ENCODE data around the gene NTN1.

The NTN1 gene

DNA sequence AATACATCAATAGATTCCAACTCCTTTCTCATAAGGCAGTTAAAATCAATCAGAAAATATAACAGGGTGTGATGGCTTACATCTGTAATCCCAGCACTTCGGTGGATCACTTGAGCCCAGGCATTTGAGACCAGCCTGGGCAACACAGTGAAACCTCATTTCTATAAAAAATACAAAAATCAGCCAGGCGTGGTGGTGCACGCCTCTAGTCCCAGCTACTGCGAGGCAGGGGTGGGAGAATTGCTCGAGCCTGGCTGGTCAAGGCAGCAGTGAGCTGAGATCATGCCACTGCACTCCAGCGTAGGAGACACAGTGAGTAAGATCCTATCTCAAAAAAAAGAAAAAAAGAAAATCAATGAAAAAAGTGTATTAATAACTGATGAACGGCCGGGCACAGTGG, 258.6 kb downstream of the NTN1 start:
- no peaks in the 10 kb centered on the region for H3K4me1 ChIP-seq (ENCODE audit: insufficient read depth, low read length, severe bottlenecking)
- H3K4me2 ChIP-seq (ENCODE audit: low read length), result no peak overlapping the region
- H3K9me3 ChIP-seq (ENCODE audit: low read length), result no peaks in the 10 kb centered on the region
- H3K9ac ChIP-seq (ENCODE audit: low read length), result no peak overlapping the region
- no peaks in the 10 kb centered on the region for H3K36me3 ChIP-seq (ENCODE audit: insufficient read depth, low read length)
- H2AFZ ChIP-seq (ENCODE audit: low read length), result no peak overlapping the region
- no peaks in the 10 kb centered on the region for H4K20me1 ChIP-seq (ENCODE audit: insufficient read depth, low read length)
- TF ChIP-seq, protein P1, sequence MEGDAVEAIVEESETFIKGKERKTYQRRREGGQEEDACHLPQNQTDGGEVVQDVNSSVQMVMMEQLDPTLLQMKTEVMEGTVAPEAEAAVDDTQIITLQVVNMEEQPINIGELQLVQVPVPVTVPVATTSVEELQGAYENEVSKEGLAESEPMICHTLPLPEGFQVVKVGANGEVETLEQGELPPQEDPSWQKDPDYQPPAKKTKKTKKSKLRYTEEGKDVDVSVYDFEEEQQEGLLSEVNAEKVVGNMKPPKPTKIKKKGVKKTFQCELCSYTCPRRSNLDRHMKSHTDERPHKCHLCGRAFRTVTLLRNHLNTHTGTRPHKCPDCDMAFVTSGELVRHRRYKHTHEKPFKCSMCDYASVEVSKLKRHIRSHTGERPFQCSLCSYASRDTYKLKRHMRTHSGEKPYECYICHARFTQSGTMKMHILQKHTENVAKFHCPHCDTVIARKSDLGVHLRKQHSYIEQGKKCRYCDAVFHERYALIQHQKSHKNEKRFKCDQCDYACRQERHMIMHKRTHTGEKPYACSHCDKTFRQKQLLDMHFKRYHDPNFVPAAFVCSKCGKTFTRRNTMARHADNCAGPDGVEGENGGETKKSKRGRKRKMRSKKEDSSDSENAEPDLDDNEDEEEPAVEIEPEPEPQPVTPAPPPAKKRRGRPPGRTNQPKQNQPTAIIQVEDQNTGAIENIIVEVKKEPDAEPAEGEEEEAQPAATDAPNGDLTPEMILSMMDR (IDR thresholded peaks at IDR 0.05; ENCODE audit: low read length), result no peak
- no peak for TF ChIP-seq EZH2 (IDR thresholded peaks at IDR 0.05; ENCODE audit: borderline replicate concordance, low read length)
- no peaks in the 10 kb centered on the region for H3F3A ChIP-seq (ENCODE audit: insufficient read depth, low read length)
- H3K4me3 ChIP-seq (ENCODE audit: low read depth, low read length, poor library complexity, severe bottlenecking), result no peak overlapping the region
- H3K27me3 ChIP-seq (ENCODE audit: insufficient read depth, low read length), result no peaks in the 10 kb centered on the region
- no peak overlapping the region for H3K27ac ChIP-seq (ENCODE audit: low read depth, low read length, poor library complexity, severe bottlenecking)
- no peaks in the 10 kb centered on the region for H3K9me2 ChIP-seq (ENCODE audit: low read depth, low read length)
- no peaks in the 10 kb centered on the region for H3K79me2 ChIP-seq (ENCODE audit: insufficient read depth, low read length)

DNA sequence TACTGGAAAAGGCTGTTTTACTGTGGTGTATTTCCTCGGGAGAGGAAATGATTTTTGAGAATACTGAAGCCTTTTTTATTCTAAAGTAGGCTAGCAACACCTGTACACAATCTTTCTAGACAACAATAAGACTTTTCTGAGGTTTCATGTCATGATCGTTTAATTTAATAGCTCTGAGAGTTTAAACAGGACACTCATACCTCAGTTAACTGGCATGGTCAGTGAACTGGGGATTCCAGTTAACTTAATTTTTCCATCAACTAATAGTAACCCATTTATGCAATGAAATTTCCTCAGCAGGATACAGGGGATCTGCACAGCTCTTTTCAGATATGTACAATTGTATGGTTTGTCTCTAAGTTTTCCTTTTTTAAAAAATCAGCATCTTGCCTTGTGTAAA, 262.6 kb downstream of the NTN1 start:
- H3K4me1 ChIP-seq (ENCODE audit: insufficient read depth, low read length, severe bottlenecking), result no peaks in the 10 kb centered on the region
- no peak overlapping the region for H3K4me3 ChIP-seq (ENCODE audit: low read depth, low read length, poor library complexity, severe bottlenecking)
- H4K20me1 ChIP-seq (ENCODE audit: insufficient read depth, low read length), result no peaks in the 10 kb centered on the region
- no peak overlapping the region for H3K9ac ChIP-seq (ENCODE audit: low read length)
- no peak overlapping the region for H2AFZ ChIP-seq (ENCODE audit: low read length)
- no peak for TF ChIP-seq EZH2 (IDR thresholded peaks at IDR 0.05; ENCODE audit: borderline replicate concordance, low read length)
- TF ChIP-seq, protein P1 (IDR thresholded peaks at IDR 0.05; ENCODE audit: low read length), result no peak
- H3F3A ChIP-seq (ENCODE audit: insufficient read depth, low read length), result no peaks in the 10 kb centered on the region
- no peaks in the 10 kb centered on the region for H3K36me3 ChIP-seq (ENCODE audit: insufficient read depth, low read length)
- H3K79me2 ChIP-seq (ENCODE audit: insufficient read depth, low read length), result no peaks in the 10 kb centered on the region
- H3K27ac ChIP-seq (ENCODE audit: low read depth, low read length, poor library complexity, severe bottlenecking), result no peak overlapping the region
- no peaks in the 10 kb centered on the region for H3K9me3 ChIP-seq (ENCODE audit: low read length)
- H3K4me2 ChIP-seq (ENCODE audit: low read length), result no peak overlapping the region
- H3K9me2 ChIP-seq (ENCODE audit: low read depth, low read length), result no peaks in the 10 kb centered on the region
- no peaks in the 10 kb centered on the region for H3K27me3 ChIP-seq (ENCODE audit: insufficient read depth, low read length)

DNA sequence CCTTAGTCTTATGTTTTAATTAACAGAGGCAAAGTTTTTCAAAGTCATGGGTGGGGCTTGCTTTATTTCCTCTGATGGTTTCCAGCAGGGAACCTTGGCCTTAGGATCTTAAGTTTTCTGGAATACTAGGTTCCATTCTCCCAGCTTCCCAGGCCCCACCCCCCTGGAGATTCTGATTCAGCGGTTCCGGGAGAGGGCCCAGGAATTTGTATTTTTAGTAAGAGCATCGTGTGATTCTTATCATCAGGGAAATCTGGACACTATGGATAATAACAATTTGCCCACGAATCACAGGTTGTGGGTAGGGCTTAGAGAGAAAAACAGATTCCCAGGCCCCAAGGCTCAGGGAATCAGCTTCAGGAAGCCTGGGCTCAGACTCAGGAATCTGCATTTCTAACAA, 263.6 kb downstream of the NTN1 start:
- Histone ChIP-seq H3K4me2 (ENCODE audit: low read length) (no peak overlapping the region), H4K20me1 (ENCODE audit: insufficient read depth, low read length) (no peaks in the 10 kb centered on the region), H3K27ac (ENCODE audit: low read depth, low read length, poor library complexity, severe bottlenecking) (no peak overlapping the region), H3K4me3 (ENCODE audit: low read depth, low read length, poor library complexity, severe bottlenecking) (no peak overlapping the region), H3F3A (ENCODE audit: insufficient read depth, low read length) (no peaks in the 10 kb centered on the region), H3K9me2 (ENCODE audit: low read depth, low read length) (no peaks in the 10 kb centered on the region), H3K27me3 (ENCODE audit: insufficient read depth, low read length) (no peaks in the 10 kb centered on the region), H2AFZ (ENCODE audit: low read length) (no peak overlapping the region), H3K36me3 (ENCODE audit: insufficient read depth, low read length) (no peaks in the 10 kb centered on the region), H3K9ac (ENCODE audit: low read length) (no peak overlapping the region), H3K9me3 (ENCODE audit: low read length) (no peaks in the 10 kb centered on the region), H3K4me1 (ENCODE audit: insufficient read depth, low read length, severe bottlenecking) (no peaks in the 10 kb centered on the region), H3K79me2 (ENCODE audit: insufficient read depth, low read length) (no peaks in the 10 kb centered on the region)
- TF ChIP-seq EZH2 (IDR thresholded peaks at IDR 0.05; ENCODE audit: borderline replicate concordance, low read length), result no peak
- TF ChIP-seq, protein P1 (IDR thresholded peaks at IDR 0.05; ENCODE audit: low read length), result no peak

Data from OCI-LY1 (cell line).